ENCODE measurements around the gene SCUBE1. TPM values are rescaled to one million over a fixed set of nuclear protein-coding genes. Genes with fewer than 3 reads are reported as not detected.

The SCUBE1 gene
- total and polyA plus RNA-seq, 10 of the 15 experiments (the other 5 are each of a cell fraction or from before 2014, with no cell fraction given), result not detected

GRCh38 chr22:43203471-43203981 lies 139.6 kb downstream of the SCUBE1 start:
- in situ Hi-C loops (cut with MboI) (no loop called here), intact Hi-C loops (cut with micrococcal nuclease; ENCODE audit: unreplicated experiment) (no loop called here)
- no peak for DNase-seq (ENCODE audit: low read depth, low spot score)
- H2AFZ ChIP-seq (ENCODE audit: control insufficient read depth, low read depth, low read length), result no peak overlapping the region
- H3K36me3 ChIP-seq (ENCODE audit: control insufficient read depth in 2 of 2, insufficient read depth in 2 of 2, low read length in 1 of 2), result no peaks in the 10 kb centered on the region
- CTCF ChIA-PET, result no interaction called here
- SMC1A ChIA-PET (ENCODE audit: uncharacterized antibody, unreplicated experiment), result no interaction called here
- no peak for FAIRE-seq
- no peak for TF ChIP-seq ZNF217 (IDR thresholded peaks at IDR 0.05)
- TF ChIP-seq, protein P1, sequence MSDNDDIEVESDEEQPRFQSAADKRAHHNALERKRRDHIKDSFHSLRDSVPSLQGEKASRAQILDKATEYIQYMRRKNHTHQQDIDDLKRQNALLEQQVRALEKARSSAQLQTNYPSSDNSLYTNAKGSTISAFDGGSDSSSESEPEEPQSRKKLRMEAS (IDR thresholded peaks at IDR 0.05; ENCODE audit: low read depth, low read length), result no peak
- TF ChIP-seq SMARCA5 (IDR thresholded peaks at IDR 0.05), result no peak
- no peak for TF ChIP-seq NR2C1 (IDR thresholded peaks at IDR 0.05)
- no peak for TF ChIP-seq SREBF1 (IDR thresholded peaks at IDR 0.05; ENCODE audit: low read length)
- TF ChIP-seq LARP7 (IDR thresholded peaks at IDR 0.05), result no peak
- no peak for TF ChIP-seq IRF3 (IDR thresholded peaks at IDR 0.05)
- TF ChIP-seq CHD1 (IDR thresholded peaks at IDR 0.05; ENCODE audit: low read depth, low read length), result no peak
- TF ChIP-seq GABPA (IDR thresholded peaks at IDR 0.05; ENCODE audit: low read depth), result no peak
- TF ChIP-seq PML (IDR thresholded peaks at IDR 0.05; ENCODE audit: low read length), result no peak
- no peak for TF ChIP-seq TARDBP (IDR thresholded peaks at IDR 0.05; ENCODE audit: borderline replicate concordance)
- no peak for TF ChIP-seq MEF2B (IDR thresholded peaks at IDR 0.05; ENCODE audit: partially characterized antibody, poor library complexity, severe bottlenecking)
- no peak for TF ChIP-seq NKRF (conservative IDR thresholded peaks at IDR 0.05)
- TF ChIP-seq RAD51 (IDR thresholded peaks at IDR 0.05), result no peak
- TF ChIP-seq RB1 (IDR thresholded peaks at IDR 0.05; ENCODE audit: borderline replicate concordance), result no peak
- RAD21 ChIA-PET (ENCODE audit: unreplicated experiment), result no interaction called here
- no peak overlapping the region for H3K4me2 ChIP-seq (ENCODE audit: control insufficient read depth, insufficient read depth)
- no peak overlapping the region for H3K4me3 ChIP-seq
- POLR2A ChIA-PET, result no interaction called here
- no TSS peak for BruUV-seq (replicated peaks)
- peaks cover 0 to 2% of the 10 kb centered on the region in 2 experiments; a peak in 2 of 4 replicates for H3K27me3 ChIP-seq (replicated peaks in 1 of 2; ENCODE audit: control insufficient read depth in 2 of 2, insufficient read depth in 2 of 2, low read length in 1 of 2)
- H3K4me1 ChIP-seq (ENCODE audit: control insufficient read depth, insufficient read depth, low read length), result no peaks in the 10 kb centered on the region
- WGBS (ENCODE audit: insufficient coverage, insufficient replicate concordance, low lambda C conversion rate, missing lambda C conversion rate), result 65% methylated on average over 17 of the region's 20 CpGs
- ATAC-seq, result no peak
- no peaks in the 10 kb centered on the region for H3K79me2 ChIP-seq (ENCODE audit: control insufficient read depth, insufficient read depth, low read length)
- H3K9ac ChIP-seq (ENCODE audit: control insufficient read depth, insufficient read depth, low read length), result no peak overlapping the region
- H3K27ac ChIP-seq (ENCODE audit: control insufficient read depth, insufficient read depth), result no peak overlapping the region
- H4K20me1 ChIP-seq (ENCODE audit: control insufficient read depth, insufficient read depth), result no peaks in the 10 kb centered on the region
- no peaks in the 10 kb centered on the region for H3K9me3 ChIP-seq (replicated peaks; ENCODE audit: control insufficient read depth, insufficient read depth, low read length)

Data from GM12878 (cell line).